ENCODE measurements around the gene VEGFA.

VEGFA gene

DNA sequence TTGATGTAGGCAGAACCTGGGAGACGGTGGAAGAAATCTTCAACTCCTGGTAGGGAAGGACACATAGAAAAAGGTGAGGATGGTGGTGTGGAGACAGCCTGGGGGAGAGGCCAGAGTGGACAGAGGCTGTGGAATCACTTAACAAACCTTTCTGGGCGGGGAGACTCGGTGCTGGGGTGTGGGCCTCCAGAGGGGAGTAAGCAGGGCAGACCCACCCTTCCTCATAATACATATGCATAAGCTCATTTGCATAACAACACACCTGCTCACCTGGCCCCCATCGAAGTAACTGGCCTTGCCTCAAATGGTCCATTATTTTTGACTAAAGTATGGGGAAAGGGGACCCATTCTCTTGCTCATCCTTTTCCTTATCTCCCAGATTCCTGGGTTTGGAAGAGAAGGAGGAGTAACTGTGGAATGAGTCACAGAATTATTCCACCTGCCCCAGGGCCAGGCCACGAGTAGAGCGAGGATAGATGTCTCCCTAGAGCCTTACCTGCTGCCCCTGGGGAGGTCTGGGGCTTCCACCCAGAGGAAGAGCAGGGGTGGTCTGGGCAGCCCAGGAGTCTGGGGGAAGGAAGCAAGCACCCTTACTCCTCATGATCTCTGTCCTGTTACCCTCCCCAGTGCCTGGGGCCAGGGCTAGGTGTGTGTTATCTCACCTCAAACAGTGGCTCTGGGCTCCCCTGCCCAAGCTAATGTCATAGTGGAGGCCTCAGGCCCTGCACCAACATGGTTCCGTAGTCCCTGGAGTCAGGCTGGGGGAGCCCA is 10.7 kb upstream of the VEGFA start:
- no peak for DNase-seq (ENCODE audit: low spot score)

DNA sequence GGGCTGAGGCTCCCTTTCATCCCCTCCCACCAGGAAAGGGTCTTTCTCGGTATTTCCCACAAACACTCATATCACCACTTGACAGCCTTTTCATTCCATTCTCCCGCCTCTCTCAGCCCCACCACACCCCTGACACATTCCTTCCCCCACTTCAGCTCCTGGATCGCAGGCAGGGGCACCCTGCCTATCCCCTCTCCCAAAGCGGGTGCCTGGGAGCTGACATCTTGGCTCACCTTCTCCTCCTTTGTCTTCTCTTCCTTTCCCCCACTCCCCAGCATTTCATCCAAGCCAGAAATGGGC is 10.2 kb upstream of the VEGFA start:
- DNase-seq (ENCODE audit: low spot score): no peak

DNA sequence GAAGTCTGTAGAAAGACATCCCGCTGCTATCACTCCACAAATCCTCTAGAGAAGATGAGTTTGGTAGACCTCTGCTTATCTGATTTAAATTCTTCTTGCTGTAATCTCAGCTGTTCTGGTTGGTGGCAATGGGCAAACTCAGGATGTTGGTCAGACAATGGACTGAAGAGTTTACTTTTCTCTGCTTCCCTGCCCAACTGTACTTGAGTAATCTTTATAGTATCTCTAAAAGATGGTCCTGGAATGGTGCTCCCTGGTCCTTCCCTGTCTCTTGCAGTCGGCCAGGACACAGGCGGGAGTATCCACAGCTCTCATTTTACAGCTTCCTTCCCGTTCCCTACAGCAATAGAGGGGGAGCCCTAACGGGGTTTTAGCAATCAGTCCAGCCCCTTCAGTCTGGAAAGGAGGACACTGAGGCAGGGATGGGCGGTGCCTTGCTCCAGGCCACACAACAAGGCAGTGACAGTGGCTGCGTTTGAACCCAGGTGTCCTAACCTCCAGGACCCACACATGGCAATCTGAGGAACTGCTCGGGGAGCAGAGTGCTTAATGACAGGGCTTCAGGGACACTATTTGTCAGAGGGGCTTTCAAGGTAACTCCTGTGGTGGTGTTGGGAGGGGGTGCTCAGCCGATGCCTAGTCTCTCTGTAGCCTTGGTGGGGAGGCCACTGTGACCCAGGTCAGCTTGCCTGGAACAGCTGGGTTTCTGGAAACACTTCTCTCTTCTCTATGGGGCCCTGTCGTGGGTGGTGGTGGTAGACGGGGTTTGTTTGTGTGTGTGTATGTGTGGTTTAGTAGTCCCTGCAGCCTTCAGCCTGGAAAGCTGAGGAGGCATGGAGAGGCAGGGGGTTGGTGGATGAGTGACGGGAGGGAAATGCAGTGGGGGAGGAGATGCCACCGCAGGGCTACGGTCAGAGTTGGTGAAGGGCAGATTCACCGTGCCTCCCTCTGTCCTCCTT is 9.5 kb upstream of the VEGFA start:
- DNase-seq (ENCODE audit: low spot score): no peak

DNA sequence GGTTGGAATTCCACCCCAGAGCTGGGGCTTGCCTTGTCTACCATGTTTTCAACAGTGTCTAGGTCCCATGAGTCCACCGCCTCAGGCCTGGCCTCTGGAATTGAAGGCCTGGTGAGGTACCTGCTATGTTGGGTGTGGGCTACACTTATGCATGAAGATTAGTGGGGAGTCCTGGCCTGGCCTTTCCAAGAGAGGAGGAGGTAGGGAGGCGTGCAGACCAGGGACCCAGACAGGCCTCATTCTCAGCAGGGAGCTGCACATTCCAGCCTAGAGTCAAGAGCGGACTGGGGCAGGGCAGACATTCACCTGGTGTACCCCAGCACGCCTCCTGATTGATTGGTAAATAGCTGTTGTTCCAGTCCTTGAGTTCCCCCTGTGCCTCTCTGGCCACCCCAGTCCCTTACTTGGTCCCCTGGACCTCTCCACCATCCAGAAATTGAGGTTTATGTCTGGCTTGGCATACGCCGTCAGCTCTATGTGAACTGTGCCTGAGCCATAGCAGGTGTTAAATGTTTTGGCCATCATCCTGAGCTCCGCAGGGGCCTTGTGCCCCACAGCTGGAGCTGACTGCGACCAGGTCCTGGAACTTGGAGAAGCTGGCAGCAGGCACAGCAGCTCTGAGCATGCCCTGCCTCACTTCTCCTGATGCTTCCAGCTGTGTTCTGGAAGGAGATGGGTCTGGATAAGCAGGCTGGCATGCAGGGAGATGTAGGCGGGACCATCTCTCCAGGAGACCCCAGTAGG is 8.2 kb upstream of the VEGFA start:
- no peak for DNase-seq (ENCODE audit: low spot score)

DNA sequence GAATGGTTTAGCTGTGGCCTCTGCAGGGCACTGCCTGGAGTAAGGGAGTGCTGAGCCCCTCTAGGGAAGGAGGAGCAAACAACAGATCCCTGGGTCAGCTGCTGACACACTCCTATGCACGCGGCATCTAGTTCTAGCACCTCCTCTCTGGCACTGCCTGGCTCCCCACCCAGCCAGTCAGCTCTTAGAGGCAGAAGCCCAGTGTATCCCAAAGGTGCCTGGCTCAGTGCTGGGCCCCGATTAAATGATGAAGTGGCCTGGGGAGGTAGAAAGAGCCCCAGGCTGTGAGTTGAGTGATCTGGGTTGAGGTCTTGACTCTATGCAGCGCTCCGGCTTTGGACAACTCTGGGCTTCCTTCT is 7.6 kb upstream of the VEGFA start:
- no peak for DNase-seq (ENCODE audit: low spot score)

DNA sequence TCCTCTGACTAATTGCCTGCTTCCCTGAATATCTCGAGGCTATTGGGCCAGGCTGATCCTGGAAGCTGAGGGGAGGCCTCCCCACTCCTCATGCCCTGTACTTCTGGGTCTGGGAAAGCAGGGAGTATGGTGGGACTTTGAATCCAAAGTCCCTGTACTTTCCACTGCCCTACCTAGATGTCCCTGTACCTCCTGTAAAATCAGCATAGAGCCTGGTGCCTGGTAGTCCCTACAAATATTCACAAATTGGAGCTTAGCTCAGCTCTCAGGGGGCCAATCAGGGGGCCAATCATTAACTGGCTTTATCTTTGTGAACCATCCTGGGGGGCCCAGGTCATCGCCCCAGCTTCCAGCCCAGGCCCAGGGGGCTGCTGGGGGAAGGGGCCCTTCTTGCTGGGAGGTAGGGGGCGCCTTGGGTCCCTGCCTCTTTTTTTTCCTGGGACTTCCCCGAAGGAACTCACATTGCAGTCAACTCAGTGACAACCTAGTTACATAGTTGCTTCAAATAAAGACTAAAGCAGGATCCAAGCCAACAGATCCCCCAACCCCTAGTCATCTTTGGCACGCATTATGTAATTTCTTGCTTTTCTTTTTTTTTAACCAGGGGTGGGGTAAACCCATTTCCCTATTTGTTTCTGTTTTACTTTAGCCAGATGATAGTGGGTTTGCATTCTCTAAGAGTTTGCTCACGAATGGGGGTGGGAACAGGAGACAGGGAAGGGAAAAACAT is 6.9 kb upstream of the VEGFA start:
- no peak for DNase-seq (ENCODE audit: low spot score)

DNA sequence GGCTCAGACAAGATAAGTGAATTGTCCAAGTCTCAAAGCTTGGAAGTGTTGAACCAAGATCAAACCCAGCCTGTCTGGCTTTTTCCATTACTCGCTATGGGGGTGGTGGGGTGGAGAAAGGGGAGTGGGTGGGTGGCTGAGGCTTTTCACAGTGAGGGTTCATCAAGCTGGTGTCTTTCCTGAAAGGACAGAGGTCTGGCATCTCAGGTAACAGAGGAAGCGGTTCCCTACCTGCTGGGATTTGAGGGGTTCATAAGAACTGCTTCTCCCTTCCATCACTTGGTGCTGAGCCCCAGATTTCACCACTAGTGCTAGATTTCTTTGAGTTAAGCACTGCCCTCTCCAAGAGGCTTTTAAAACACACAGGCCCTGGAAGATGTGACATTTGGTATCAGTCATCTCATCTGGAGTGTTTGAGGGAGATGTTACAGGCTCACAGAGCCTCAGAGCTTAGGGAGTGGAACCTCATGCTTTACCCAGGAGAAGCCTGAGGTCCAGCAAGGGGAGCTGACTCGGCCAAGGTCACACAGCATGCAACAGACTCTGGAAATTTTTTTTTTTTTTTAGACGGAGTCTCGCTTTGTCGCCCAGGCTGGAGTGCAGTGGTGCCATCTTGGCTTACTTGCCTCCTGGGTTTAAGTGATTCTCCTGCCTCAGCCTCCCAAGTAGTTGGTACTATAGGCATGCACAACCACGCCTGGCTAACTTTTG is 6.0 kb upstream of the VEGFA start:
- no peak for DNase-seq (ENCODE audit: low spot score)

DNA sequence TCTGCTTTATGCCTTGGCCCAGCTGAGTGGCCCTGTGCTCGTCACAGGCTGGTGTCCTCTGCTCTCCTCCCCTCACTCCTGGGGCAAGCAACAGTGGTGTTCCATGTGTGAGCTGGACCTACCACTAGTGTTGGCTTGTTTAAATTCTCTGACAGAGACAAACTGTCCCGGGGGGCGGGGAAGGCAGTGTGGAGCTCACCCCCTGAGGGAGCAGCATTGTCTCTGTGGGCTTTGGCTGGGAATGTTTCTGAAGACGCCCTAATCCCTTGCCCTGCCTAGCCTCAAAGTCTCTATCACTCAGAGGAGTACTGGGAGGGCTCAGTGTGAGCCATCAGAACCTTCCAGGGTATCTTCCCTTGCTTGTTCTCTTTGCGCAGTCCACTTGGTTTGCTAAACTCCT is 5.2 kb upstream of the VEGFA start:
- DNase-seq (ENCODE audit: low spot score): no peak

DNA sequence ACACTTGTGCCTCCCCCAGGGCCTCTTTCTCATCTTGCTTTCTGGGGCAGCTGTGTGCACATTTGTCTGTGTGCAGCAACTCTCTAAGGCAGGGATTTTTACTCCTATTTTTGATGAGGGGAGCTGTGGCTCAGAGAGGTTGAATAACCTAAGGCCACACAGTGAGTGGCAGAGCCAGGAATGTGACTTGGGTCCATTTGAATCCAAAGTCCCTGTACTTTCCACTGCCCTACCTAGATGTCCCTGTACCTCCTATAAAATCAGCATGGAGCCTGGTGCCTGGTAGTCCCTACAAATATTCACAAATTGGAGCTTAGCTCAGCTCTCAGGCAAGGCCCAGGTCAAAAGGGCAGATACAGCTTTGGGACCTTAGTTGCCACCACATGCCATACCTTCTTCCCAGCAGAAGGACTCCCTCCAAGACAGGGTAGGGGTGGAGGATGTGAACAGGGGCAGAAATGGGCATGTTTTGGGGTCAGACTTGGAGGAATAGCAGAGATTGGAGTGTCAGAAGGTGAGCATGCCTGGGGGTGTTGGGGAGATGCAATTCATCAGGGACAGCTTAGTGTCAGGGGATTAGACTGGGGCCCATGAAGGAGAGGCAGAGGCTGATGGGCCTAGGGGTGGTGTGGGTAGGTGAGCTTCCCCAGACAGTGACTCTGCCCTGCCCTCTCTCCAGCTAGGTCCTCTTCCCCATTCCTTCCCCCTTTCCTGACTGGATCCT is 4.1 kb upstream of the VEGFA start:
- no peak for DNase-seq (ENCODE audit: low spot score)

DNA sequence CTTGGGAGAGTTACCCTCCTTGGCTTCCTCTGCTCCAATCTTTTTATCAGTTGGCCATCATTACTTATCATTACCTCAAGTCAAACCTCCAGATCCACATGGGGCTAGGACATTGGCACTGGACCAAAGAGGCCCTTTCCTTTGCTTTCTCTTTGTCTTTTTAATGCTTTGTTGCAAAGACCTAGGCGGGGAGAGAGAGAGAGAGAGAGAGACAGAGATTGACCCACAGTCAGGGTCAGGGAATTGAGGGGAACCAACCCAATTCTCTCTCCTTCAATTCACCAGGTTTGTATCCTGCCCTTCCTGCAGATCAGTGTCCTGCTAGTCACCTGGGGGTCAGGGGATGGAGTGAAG is 3.5 kb upstream of the VEGFA start:
- DNase-seq (ENCODE audit: low spot score): no peak

DNA sequence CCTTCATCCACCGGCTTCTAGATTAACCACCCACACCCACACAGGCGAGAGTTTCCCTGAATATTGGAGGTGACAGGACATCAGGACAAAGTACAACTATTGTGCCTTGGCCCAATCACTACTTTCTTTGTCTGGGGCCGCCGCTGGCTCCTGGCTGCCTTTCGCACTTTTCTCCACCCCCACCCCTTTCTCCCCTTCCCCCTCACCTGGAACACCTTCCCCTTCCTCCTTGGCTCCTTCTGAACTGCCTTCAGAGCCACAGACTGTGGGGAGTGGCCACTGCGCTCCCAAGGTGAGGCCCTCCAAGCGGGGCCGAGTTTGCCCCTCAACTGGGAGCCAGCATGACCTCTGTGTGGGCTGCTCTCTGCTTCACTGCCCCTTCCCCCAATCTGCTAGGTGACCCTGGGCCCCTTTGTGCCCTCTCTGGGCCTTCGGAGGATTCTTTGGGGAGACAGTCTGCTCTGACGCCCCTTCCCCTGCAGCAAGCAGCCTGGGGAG is 3.0 kb upstream of the VEGFA start:
- no peak for DNase-seq (ENCODE audit: low spot score)

DNA sequence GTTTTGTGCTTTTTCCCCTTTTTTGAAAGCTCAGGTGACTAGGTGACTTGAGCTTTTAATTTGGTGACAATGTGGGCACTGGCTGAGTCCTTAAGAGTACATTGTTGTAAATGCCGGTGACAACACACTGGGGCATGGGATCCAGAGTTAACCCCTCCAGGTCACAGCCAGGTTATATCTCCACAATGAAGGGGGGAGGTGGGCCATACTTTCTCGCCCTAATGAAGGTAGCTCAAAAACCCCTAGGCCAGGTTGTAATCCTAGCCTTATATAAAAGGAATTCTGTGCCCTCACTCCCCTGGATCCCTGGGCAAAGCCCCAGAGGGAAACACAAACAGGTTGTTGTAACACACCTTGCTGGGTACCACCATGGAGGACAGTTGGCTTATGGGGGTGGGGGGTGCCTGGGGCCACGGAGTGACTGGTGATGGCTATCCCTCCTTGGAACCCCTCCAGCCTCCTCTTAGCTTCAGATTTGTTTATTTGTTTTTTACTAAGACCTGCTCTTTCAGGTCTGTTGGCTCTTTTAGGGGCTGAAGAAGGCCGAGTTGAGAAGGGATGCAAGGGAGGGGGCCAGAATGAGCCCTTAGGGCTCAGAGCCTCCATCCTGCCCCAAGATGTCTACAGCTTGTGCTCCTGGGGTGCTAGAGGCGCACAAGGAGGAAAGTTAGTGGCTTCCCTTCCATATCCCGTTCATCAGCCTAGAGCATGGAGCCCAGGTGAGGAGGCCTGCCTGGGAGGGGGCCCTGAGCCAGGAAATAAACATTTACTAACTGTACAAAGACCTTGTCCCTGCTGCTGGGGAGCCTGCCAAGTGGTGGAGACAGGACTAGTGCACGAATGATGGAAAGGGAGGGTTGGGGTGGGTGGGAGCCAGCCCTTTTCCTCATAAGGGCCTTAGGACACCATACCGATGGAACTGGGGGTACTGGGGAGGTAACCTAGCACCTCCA is 2.2 kb upstream of the VEGFA start:
- DNase-seq (ENCODE audit: low spot score): no peak

DNA sequence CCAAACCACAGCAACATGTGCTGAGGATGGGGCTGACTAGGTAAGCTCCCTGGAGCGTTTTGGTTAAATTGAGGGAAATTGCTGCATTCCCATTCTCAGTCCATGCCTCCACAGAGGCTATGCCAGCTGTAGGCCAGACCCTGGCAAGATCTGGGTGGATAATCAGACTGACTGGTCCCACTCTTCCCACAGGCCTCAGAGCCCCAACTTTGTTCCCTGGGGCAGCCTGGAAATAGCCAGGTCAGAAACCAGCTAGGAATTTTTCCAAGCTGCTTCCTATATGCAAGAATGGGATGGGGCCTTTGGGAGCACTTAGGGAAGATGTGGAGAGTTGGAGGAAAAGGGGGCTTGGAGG is 1.5 kb upstream of the VEGFA start:
- no peak for DNase-seq (ENCODE audit: low spot score)

DNA sequence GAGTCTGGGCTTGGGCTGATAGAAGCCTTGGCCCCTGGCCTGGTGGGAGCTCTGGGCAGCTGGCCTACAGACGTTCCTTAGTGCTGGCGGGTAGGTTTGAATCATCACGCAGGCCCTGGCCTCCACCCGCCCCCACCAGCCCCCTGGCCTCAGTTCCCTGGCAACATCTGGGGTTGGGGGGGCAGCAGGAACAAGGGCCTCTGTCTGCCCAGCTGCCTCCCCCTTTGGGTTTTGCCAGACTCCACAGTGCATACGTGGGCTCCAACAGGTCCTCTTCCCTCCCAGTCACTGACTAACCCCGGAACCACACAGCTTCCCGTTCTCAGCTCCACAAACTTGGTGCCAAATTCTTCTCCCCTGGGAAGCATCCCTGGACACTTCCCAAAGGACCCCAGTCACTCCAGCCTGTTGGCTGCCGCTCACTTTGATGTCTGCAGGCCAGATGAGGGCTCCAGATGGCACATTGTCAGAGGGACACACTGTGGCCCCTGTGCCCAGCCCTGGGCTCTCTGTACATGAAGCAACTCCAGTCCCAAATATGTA is 957 bp upstream of the VEGFA start:
- DNase-seq (ENCODE audit: low spot score): no peak

DNA sequence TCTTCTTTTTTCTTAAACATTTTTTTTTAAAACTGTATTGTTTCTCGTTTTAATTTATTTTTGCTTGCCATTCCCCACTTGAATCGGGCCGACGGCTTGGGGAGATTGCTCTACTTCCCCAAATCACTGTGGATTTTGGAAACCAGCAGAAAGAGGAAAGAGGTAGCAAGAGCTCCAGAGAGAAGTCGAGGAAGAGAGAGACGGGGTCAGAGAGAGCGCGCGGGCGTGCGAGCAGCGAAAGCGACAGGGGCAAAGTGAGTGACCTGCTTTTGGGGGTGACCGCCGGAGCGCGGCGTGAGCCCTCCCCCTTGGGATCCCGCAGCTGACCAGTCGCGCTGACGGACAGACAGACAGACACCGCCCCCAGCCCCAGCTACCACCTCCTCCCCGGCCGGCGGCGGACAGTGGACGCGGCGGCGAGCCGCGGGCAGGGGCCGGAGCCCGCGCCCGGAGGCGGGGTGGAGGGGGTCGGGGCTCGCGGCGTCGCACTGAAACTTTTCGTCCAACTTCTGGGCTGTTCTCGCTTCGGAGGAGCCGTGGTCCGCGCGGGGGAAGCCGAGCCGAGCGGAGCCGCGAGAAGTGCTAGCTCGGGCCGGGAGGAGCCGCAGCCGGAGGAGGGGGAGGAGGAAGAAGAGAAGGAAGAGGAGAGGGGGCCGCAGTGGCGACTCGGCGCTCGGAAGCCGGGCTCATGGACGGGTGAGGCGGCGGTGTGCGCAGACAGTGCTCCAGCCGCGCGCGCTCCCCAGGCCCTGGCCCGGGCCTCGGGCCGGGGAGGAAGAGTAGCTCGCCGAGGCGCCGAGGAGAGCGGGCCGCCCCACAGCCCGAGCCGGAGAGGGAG is 580 bp downstream of the VEGFA start:
- peak; percentile 44 for DNase-seq (ENCODE audit: low spot score)

DNA sequence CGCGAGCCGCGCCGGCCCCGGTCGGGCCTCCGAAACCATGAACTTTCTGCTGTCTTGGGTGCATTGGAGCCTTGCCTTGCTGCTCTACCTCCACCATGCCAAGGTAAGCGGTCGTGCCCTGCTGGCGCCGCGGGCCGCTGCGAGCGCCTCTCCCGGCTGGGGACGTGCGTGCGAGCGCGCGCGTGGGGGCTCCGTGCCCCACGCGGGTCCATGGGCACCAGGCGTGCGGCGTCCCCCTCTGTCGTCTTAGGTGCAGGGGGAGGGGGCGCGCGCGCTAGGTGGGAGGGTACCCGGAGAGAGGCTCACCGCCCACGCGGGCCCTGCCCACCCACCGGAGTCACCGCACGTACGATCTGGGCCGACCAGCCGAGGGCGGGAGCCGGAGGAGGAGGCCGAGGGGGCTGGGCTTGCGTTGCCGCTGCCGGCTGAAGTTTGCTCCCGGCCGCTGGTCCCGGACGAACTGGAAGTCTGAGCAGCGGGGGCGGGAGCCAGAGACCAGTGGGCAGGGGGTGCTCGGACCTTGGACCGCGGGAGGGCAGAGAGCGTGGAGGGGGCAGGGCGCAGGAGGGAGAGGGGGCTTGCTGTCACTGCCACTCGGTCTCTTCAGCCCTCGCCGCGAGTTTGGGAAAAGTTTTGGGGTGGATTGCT is 1.3 kb downstream of the VEGFA start:
- DNase-seq (ENCODE audit: low spot score): peak; percentile 65

DNA sequence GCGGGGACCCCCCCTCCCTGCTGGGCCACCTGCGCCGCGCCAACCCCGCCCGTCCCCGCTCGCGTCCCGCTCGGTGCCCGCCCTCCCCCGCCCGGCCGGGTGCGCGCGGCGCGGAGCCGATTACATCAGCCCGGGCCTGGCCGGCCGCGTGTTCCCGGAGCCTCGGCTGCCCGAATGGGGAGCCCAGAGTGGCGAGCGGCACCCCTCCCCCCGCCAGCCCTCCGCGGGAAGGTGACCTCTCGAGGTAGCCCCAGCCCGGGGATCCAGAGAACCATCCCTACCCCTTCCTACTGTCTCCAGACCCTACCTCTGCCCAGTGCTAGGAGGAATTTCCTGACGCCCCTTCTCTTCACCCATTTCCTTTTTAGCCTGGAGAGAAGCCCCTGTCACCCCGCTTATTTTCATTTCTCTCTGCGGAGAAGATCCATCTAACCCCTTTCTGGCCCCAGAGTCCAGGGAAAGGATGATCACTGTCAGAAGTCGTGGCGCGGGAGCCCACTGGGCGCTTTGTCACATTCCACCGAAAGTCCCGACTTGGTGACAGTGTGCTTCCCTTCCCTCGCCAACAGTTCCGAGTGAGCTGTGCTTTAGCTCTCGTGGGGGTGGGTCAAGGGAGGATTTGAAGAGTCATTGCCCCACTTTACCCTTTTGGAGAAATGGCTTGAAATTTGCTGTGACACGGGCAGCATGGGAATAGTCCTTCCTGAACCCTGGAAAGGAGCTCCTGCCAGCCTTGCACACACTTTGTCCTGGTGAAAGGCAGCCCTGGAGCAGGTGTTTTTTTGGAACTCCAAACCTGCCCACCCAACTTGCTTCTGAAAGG is 2.1 kb downstream of the VEGFA start:
- peak; percentile 72 for DNase-seq (ENCODE audit: low spot score)

Data from activated CD4-positive, alpha-beta T cell treated with anti-CD3 and anti-CD28 coated beads, Interleukin-2, Interleukin-4, amounts not matched to agents 100 ng/mL and 50 ng/mL, durations not matched to agents 16 hours and 8 hours (primary cell).